MCF 10A (cell line): ENCODE measurements around the gene SLC51A. TPM values are rescaled to one million over a fixed set of nuclear protein-coding genes. Genes with fewer than 3 reads are reported as not detected.

Experiments used
- BruUV-seq: library from RNA; stranded (reverse); fragments of 400-500 nt; replicated peaks from 2 replicates; lab custom pipeline; 2021; lab: Mats Ljungman, UMichigan
- CTCF ChIA-PET: fragments of 300-600 bp; sonication (Branson Sonifier 250); formaldehyde crosslinking; extraction: SDS; loops from one replicate; lab custom pipeline; 2021; ENCODE audit warnings: antibody characterized with exemption, inconsistent platforms; lab: Yijun Ruan, JAX
- POLR2A ChIA-PET: fragments of 300-600, 350-650 bp; sonication (Branson Sonifier 250); formaldehyde crosslinking; extraction: SDS; loops from one replicate; lab custom pipeline; 2020; ENCODE audit warnings: antibody characterized with exemption, inconsistent platforms; lab: Yijun Ruan, JAX
- DNase-seq: peaks from one replicate; pipeline ENCODE4 v3.0.0-alpha.2; 2018; ENCODE audit not compliant: unreplicated experiment
- H3K27ac Mint-ChIP-seq: one replicate; pipeline ENCODE4 v1.8.0; 2022; ENCODE audit warnings: mild to moderate bottlenecking, low read depth, mixed read lengths; ENCODE audit not compliant: unreplicated experiment
- H3K27me3 Mint-ChIP-seq: one replicate; pipeline ENCODE4 v1.8.0; 2022; ENCODE audit warnings: mixed read lengths; ENCODE audit not compliant: insufficient read depth, unreplicated experiment
- H3K36me3 Mint-ChIP-seq: one replicate; pipeline ENCODE4 v1.8.0; 2022; ENCODE audit warnings: mild to moderate bottlenecking, moderate library complexity, mixed read lengths; ENCODE audit not compliant: insufficient read depth, unreplicated experiment
- H3K4me1 Mint-ChIP-seq: one replicate; pipeline ENCODE4 v1.8.0; 2022; ENCODE audit warnings: mixed read lengths; ENCODE audit not compliant: insufficient read depth, unreplicated experiment
- H3K4me3 Mint-ChIP-seq: one replicate; pipeline ENCODE4 v1.8.0; 2022; ENCODE audit warnings: mild to moderate bottlenecking, moderate library complexity, mixed read lengths; ENCODE audit not compliant: unreplicated experiment
- H3K9me3 Mint-ChIP-seq: one replicate; pipeline ENCODE4 v1.8.0; 2022; ENCODE audit warnings: mixed read lengths; ENCODE audit not compliant: unreplicated experiment
- intact Hi-C: fragments of 100-400 bp; cut with micrococcal nuclease; formaldehyde crosslinking; loops from 2 replicates; pipeline ENCODE4 v1.14.1; 2022
- total RNA-seq: library from RNA; stranded (reverse); gene quantifications from 2 replicates; pipeline ENCODE4 v1.2.3, GENCODE V29; 2022
- TF ChIP-seq, protein P1 (sequence below): fragments of 200-600 bp; IDR thresholded peaks from one replicate; pipeline ENCODE4 v1.8.0; 2022; ENCODE audit warnings: antibody characterized with exemption, mild to moderate bottlenecking; ENCODE audit not compliant: unreplicated experiment

The SLC51A gene
- total RNA-seq, 1 experiment from 2014 or later, result not detected

DNA sequence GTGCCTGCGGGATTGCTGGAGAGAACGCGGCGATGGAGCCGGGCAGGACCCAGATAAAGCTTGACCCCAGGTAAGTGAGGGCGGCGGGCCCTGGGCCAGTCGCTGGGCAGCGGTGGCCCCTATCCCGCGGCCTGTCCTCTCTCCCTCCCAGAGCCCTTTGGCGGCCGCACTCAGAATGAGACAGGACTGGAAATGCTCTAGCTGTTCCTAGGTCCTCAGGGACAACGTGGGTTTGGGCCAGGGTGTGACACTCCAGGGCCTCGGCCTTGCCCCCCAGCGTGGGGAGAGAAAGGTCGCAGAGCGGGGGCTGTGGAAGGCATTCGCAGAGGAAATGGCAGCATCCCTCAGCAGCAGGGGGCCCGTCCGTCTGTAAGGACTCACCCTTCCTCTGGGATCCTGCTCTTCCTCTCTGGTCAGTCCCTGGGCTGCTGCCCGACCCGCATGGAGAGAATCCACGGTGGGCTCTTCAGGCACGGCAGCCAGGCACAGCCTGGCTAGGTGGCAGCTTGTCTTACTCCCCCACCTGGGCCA lies 412 bp downstream of the SLC51A start:
- H3K4me3 Mint-ChIP-seq, result no peak overlapping the region
- H3K27ac Mint-ChIP-seq, result no peak overlapping the region
- H3K27me3 Mint-ChIP-seq, result peaks cover 11% of the 10 kb centered on the region
- H3K4me1 Mint-ChIP-seq, result peaks cover 7% of the 10 kb centered on the region
- no peaks in the 10 kb centered on the region for H3K36me3 Mint-ChIP-seq
- no peak for DNase-seq
- POLR2A ChIA-PET, result no interaction called here
- H3K9me3 Mint-ChIP-seq, result no peaks in the 10 kb centered on the region
- intact Hi-C loops, result no loop called here
- CTCF ChIA-PET, result interaction anchor here (0.7 to 1.3 kb wide), 2 partner anchors 11 to 143 kb away, joined by 3 to 4 read pairs; no protein-coding TSS in a partner anchor
- TF ChIP-seq, protein P1, sequence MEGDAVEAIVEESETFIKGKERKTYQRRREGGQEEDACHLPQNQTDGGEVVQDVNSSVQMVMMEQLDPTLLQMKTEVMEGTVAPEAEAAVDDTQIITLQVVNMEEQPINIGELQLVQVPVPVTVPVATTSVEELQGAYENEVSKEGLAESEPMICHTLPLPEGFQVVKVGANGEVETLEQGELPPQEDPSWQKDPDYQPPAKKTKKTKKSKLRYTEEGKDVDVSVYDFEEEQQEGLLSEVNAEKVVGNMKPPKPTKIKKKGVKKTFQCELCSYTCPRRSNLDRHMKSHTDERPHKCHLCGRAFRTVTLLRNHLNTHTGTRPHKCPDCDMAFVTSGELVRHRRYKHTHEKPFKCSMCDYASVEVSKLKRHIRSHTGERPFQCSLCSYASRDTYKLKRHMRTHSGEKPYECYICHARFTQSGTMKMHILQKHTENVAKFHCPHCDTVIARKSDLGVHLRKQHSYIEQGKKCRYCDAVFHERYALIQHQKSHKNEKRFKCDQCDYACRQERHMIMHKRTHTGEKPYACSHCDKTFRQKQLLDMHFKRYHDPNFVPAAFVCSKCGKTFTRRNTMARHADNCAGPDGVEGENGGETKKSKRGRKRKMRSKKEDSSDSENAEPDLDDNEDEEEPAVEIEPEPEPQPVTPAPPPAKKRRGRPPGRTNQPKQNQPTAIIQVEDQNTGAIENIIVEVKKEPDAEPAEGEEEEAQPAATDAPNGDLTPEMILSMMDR, result no peak
- no TSS peak for BruUV-seq

- Mint-ChIP-seq H3K36me3 (no peaks in the 10 kb centered on the region), H3K9me3 (no peaks in the 10 kb centered on the region), H3K4me1 (peaks cover 7% of the 10 kb centered on the region), H3K27ac (no peak overlapping the region), H3K4me3 (no peak overlapping the region), H3K27me3 (peaks cover 11% of the 10 kb centered on the region)
- no peak for DNase-seq
- intact Hi-C loops, result no loop called here
- TF ChIP-seq, protein P1, result no peak
- POLR2A ChIA-PET, result no interaction called here
- CTCF ChIA-PET, result interaction anchor here (0.7 kb wide), 1 partner anchor 11 kb away, joined by 4 read pairs; no protein-coding TSS in a partner anchor
- BruUV-seq, result no TSS peak
These were observed 1.2 kb downstream of the SLC51A start for GRCh38 chr3:196217307-196218154.

DNA sequence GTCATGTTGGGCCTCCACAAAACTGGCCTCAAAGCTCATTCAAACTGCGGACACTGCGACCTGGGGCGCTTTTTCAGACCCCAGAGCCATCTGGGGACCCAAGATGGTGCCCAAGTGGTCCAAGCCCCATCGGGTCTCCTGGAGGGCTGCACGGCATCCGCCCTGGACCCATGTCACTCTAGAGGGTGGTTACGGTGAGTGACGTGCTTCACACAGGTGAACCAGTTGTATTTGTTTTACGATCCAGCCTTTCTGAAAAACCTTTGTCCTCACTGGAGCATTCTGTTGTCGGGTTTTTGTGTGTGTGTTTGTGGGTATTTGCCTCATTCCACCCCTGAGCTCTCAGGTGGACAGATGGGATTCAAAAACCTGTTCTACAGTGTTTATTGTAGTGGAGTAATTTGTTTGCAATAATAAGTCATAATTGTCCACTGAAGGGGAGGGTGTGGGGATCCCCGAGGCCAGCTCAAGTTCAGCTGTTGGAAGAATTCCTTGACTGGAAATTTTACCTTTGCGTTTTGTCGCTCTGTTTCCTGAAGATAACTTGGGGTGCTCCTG lies 1.9 kb downstream of the SLC51A start:
- no peak for DNase-seq
- ChIA-PET CTCF (interaction anchor here (0.6 kb wide), 1 partner anchor 26 kb away, joined by 3 read pairs; no protein-coding TSS in a partner anchor), POLR2A (interaction anchor here (0.6 kb wide), 1 partner anchor 13 kb away, joined by 3 read pairs; no protein-coding TSS in a partner anchor)
- BruUV-seq, result no TSS peak
- TF ChIP-seq, protein P1, result no peak
- intact Hi-C loops, result no loop called here
- Mint-ChIP-seq H3K9me3 (no peaks in the 10 kb centered on the region), H3K4me3 (no peak overlapping the region), H3K27me3 (peaks cover 11% of the 10 kb centered on the region), H3K4me1 (peaks cover 7% of the 10 kb centered on the region), H3K27ac (no peak overlapping the region), H3K36me3 (no peaks in the 10 kb centered on the region)
